KMS-11 (cell line): ENCODE data around the gene RC3H2.

ENCODE experiments used
- H2AFZ ChIP-seq: fragments of 200-600 bp; sonication (generic); 2 replicates; pipeline ENCODE4 v1.6.1; 2016; ENCODE audit warnings: antibody characterized with exemption, mixed run types, low read depth
- H3K27ac ChIP-seq: fragments of 200-600 bp; sonication (generic); 2 replicates; pipeline ENCODE4 v1.6.1; 2016; ENCODE audit warnings: mild to moderate bottlenecking, mixed run types
- H3K27me3 ChIP-seq: fragments of 200-600 bp; sonication (generic); 2 replicates; pipeline ENCODE4 v1.6.1; 2017; ENCODE audit warnings: mild to moderate bottlenecking, low read depth, mixed run types, moderate library complexity; ENCODE audit not compliant: insufficient read depth
- H3K36me3 ChIP-seq: fragments of 200-600 bp; sonication (generic); 2 replicates; pipeline ENCODE4 v1.6.1; 2017; ENCODE audit warnings: mild to moderate bottlenecking, mixed run types; ENCODE audit not compliant: insufficient read depth
- H3K4me1 ChIP-seq: fragments of 200-600 bp; sonication (generic); 2 replicates; pipeline ENCODE4 v1.6.1; 2016; ENCODE audit warnings: mild to moderate bottlenecking, low read depth, mixed run types; ENCODE audit not compliant: poor library complexity, severe bottlenecking
- H3K4me2 ChIP-seq: fragments of 200-600 bp; sonication (generic); 2 replicates; pipeline ENCODE4 v1.7.0; 2016; ENCODE audit warnings: mild to moderate bottlenecking, mixed run types
- H3K4me3 ChIP-seq: fragments of 200-600 bp; sonication (generic); IDR thresholded peaks from 2 replicates; pipeline ENCODE4 v1.6.1; 2017; ENCODE audit warnings: low read depth, low read length, mixed read lengths; ENCODE audit not compliant: insufficient read depth
- H3K79me2 ChIP-seq: fragments of 200-600 bp; sonication (generic); 2 replicates; pipeline ENCODE4 v1.6.1; 2016; ENCODE audit warnings: low read depth, mixed run types; ENCODE audit not compliant: insufficient read depth
- H3K9ac ChIP-seq: fragments of 200-600 bp; sonication (generic); 2 replicates; pipeline ENCODE4 v1.6.1; 2016; ENCODE audit warnings: mild to moderate bottlenecking, mixed run types
- H4K20me1 ChIP-seq: fragments of 200-600 bp; sonication (generic); 2 replicates; pipeline ENCODE4 v1.6.1; 2016; ENCODE audit warnings: mild to moderate bottlenecking, mixed run types; ENCODE audit not compliant: insufficient read depth
- TF ChIP-seq, protein P1 (sequence below): fragments of 200-600 bp; sonication (generic); conservative IDR thresholded peaks from 2 replicates; pipeline ENCODE4 v1.6.1; 2017; ENCODE audit warnings: low read depth, mild to moderate bottlenecking, antibody characterized with exemption, low read length, moderate library complexity, mixed read lengths

Gene RC3H2

DNA sequence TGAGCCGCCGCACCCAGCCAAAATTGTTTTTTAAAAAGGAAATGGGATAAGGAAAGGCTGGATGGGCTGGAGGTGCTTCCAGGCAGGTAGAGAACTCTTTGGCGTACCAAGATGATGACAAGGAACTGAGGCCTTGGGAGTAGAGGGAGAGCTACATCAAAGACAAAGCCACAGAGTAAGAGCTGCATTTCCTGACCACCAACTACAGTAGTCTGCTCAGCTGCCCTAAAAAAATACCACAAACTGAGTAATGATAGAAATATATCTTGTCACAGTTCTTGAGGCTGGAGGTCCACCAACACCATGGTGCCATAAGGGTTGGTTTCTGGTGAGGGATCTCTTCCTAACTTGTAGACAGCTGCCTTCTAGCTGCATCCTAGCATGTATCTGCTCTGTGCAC is 97.0 kb downstream of the RC3H2 start:
- TF ChIP-seq, protein P1, sequence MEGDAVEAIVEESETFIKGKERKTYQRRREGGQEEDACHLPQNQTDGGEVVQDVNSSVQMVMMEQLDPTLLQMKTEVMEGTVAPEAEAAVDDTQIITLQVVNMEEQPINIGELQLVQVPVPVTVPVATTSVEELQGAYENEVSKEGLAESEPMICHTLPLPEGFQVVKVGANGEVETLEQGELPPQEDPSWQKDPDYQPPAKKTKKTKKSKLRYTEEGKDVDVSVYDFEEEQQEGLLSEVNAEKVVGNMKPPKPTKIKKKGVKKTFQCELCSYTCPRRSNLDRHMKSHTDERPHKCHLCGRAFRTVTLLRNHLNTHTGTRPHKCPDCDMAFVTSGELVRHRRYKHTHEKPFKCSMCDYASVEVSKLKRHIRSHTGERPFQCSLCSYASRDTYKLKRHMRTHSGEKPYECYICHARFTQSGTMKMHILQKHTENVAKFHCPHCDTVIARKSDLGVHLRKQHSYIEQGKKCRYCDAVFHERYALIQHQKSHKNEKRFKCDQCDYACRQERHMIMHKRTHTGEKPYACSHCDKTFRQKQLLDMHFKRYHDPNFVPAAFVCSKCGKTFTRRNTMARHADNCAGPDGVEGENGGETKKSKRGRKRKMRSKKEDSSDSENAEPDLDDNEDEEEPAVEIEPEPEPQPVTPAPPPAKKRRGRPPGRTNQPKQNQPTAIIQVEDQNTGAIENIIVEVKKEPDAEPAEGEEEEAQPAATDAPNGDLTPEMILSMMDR: no peak
- H3K27ac ChIP-seq: no peak overlapping the region
- H3K4me3 ChIP-seq: no peak overlapping the region
- no peaks in the 10 kb centered on the region for H3K4me1 ChIP-seq
- H2AFZ ChIP-seq: no peak overlapping the region
- H3K27me3 ChIP-seq: no peaks in the 10 kb centered on the region
- H4K20me1 ChIP-seq: no peaks in the 10 kb centered on the region
- no peaks in the 10 kb centered on the region for H3K79me2 ChIP-seq
- no peak overlapping the region for H3K4me2 ChIP-seq
- H3K36me3 ChIP-seq: no peaks in the 10 kb centered on the region
- H3K9ac ChIP-seq: no peak overlapping the region

DNA sequence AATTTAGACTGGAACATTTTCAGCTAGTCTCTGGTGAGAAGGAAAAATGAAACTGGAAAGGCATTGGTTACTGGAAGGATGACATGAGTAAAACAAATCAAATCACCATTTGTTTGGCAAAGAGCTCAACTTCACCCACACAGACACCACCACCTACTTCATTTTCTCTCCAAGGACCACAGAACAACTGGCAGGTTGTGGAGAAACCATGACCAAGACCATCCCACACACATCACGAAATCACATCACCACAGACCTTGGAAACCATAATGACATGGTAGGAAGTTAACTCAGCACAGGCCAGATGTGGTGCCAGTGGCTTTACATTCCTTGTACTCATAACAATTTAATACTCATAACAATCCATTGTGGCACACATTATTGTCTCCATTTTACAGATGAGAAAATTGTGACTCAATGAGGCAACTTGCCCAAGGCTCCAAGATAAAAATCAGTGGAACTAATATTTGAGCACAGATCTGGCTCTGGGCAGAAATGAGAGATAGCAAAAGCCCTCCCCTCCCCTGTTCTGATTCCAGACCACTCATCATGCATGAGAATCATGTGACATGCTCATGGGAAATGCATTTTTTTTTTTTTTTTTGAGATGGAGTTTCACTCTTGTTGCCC is 97.8 kb downstream of the RC3H2 start:
- Histone ChIP-seq H3K27me3 (no peaks in the 10 kb centered on the region), H3K79me2 (no peaks in the 10 kb centered on the region), H3K27ac (no peak overlapping the region), H4K20me1 (no peaks in the 10 kb centered on the region), H2AFZ (no peak overlapping the region), H3K4me3 (no peak overlapping the region), H3K36me3 (no peaks in the 10 kb centered on the region), H3K4me1 (no peaks in the 10 kb centered on the region), H3K9ac (no peak overlapping the region), H3K4me2 (no peak overlapping the region)
- TF ChIP-seq, protein P1: no peak

DNA sequence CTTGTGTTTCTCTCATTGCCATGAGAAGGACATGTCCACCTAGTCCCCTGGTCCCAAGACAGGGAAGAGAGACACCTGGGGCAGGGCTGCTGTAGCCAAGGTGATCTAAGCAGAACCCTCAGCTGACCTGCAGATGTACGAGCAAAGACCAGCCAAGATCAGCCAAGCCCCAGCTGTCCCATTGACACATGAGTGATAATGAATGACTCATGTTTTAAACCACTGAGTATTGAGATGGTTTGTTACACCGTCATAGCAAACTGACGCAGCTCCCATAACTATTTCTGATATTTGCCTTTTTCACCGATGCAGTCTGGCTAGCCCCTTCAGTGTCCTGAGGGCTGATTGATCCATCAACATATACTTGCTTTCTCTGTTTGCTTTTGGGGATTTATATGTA is 98.5 kb downstream of the RC3H2 start:
- no peak overlapping the region for H3K4me2 ChIP-seq
- no peaks in the 10 kb centered on the region for H3K4me1 ChIP-seq
- H3K27ac ChIP-seq: no peak overlapping the region
- no peak overlapping the region for H3K4me3 ChIP-seq
- H3K36me3 ChIP-seq: no peaks in the 10 kb centered on the region
- TF ChIP-seq, protein P1: no peak
- H3K27me3 ChIP-seq: no peaks in the 10 kb centered on the region
- H2AFZ ChIP-seq: no peak overlapping the region
- no peaks in the 10 kb centered on the region for H3K79me2 ChIP-seq
- H3K9ac ChIP-seq: no peak overlapping the region
- H4K20me1 ChIP-seq: no peaks in the 10 kb centered on the region

DNA sequence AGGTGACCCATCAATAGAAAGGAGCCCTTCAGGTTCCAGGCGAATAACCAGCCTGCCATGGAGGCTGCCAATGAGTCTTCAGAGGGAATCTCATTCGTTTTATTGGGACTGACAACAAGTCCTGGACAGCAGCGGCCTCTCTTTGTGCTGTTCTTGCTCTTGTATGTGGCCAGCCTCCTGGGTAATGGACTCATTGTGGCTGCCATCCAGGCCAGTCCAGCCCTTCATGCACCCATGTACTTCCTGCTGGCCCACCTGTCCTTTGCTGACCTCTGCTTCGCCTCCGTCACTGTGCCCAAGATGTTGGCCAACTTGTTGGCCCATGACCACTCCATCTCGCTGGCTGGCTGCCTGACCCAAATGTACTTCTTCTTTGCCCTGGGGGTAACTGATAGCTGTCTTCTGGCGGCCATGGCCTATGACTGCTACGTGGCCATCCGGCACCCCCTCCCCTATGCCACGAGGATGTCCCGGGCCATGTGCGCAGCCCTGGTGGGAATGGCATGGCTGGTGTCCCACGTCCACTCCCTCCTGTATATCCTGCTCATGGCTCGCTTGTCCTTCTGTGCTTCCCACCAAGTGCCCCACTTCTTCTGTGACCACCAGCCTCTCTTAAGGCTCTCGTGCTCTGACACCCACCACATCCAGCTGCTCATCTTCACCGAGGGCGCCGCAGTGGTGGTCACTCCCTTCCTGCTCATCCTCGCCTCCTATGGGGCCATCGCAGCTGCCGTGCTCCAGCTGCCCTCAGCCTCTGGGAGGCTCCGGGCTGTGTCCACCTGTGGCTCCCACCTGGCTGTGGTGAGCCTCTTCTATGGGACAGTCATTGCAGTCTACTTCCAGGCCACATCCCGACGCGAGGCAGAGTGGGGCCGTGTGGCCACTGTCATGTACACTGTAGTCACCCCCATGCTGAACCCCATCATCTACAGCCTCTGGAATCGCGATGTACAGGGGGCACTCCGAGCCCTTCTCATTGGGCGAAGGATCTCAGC is 104.8 kb downstream of the RC3H2 start, which contains the start of gene OR1K1:
TSS of gene OR1K1 (plus strand) at position 58 of the 995 bp plus-strand sequence. CDS start at position 58, 0 bp downstream.
- Histone ChIP-seq H3K79me2 (no peaks in the 10 kb centered on the region), H2AFZ (no peak within 1 kb of the TSS), H3K36me3 (no peaks in the 10 kb centered on the region), H3K4me3 (no peak within 1 kb of the TSS), H3K9ac (no peak within 1 kb of the TSS), H3K4me2 (no peak within 1 kb of the TSS), H3K4me1 (no peaks in the 10 kb centered on the region), H3K27ac (no peak within 1 kb of the TSS), H4K20me1 (no peaks in the 10 kb centered on the region), H3K27me3 (no peaks in the 10 kb centered on the region)
- TF ChIP-seq, protein P1: no peak
